ENCODE data around the gene FGB. TPM values are rescaled to one million over a fixed set of nuclear protein-coding genes. Genes with fewer than 3 reads are reported as not detected.

The FGB gene
- total RNA-seq, 4 donors from 2014 or later: not detected

DNA sequence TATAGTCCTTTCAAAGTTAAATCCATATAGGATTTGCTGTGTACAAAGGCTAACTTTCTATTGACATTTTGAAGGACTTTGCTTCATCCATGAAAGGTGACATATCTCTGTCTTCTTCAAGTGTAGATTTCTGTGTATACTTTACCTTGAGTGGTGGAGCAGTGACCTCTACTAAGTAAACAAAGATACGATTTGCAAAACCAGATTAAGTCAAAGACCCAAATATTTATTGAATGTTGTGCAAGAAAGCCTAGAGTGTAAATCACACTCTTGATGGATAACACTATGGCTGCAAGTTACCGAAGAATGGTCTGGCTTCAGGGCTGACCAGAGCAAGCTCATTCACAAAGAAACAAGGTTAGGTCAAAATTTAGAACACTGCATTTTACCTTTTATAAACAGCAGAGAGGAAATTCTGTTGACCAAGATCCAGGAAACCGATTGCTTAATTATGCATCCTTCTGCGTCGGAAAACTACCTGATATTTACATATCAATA is 55.1 kb downstream of the FGB start:
- H3K27me3 ChIP-seq: no peaks in the 10 kb centered on the region
- H3K4me3 ChIP-seq: no peak overlapping the region
- TF ChIP-seq CTCF (IDR thresholded peaks at IDR 0.05): no peak
- TF ChIP-seq POLR2A (IDR thresholded peaks at IDR 0.05): no peak
- H3K9me3 ChIP-seq: no peaks in the 10 kb centered on the region
- no peak overlapping the region for H3K27ac ChIP-seq
- H3K4me1 ChIP-seq: peaks cover 0 to 17% (median 0%) of the 10 kb centered on the region in 4 donors
- no peaks in the 10 kb centered on the region for H3K36me3 ChIP-seq
- no peak for DNase-seq

- Histone ChIP-seq H3K27ac (no peak overlapping the region), H3K4me1 (peaks cover 0 to 17% (median 0%) of the 10 kb centered on the region in 4 donors), H3K4me3 (no peak overlapping the region), H3K27me3 (no peaks in the 10 kb centered on the region), H3K9me3 (no peaks in the 10 kb centered on the region), H3K36me3 (no peaks in the 10 kb centered on the region)
- peak in 5 of 6 experiments; percentile 13 to 80 (median 71) for TF ChIP-seq CTCF (IDR thresholded peaks at IDR 0.05)
- no peak for TF ChIP-seq POLR2A (IDR thresholded peaks at IDR 0.05)
- peak; percentile 44 to 86 (median 62) for DNase-seq
Observed at GRCh38 chr4:154618708-154619315, 56.0 kb downstream of the FGB start.

- Histone ChIP-seq H3K4me3 (no peak overlapping the region), H3K36me3 (no peaks in the 10 kb centered on the region), H3K27ac (no peak overlapping the region), H3K27me3 (no peaks in the 10 kb centered on the region), H3K4me1 (peaks cover 0 to 17% (median 0%) of the 10 kb centered on the region in 4 donors), H3K9me3 (no peaks in the 10 kb centered on the region)
- TF ChIP-seq POLR2A (IDR thresholded peaks at IDR 0.05): no peak
- no peak for DNase-seq
Observed at GRCh38 chr4:154620111-154620510, 57.3 kb downstream of the FGB start.

Small RNAs within 50 kb of the gene (small RNA-seq; reads per million reads assigned to genes)
- 0 reads per million in 2 donors for gene RNU6-1285P

Other genes starting within 250 kb of the FGB start
- under 1 TPM in 3 of 4 donors, not detected in 1; 0.28 to 0.88 (median 0.67) TPM for gene DCHS2, start 71.2 kb upstream of the FGB start, total RNA-seq
- 10 to 100 TPM; 23.4 to 68.5 (median 42.4) TPM for gene PLRG1, start 12.6 kb upstream of the FGB start, total RNA-seq
- not detected for gene FGA, start 27.7 kb downstream of the FGB start, total RNA-seq
- gene FGG, start 49.6 kb downstream of the FGB start, total RNA-seq: not detected
- 1 to 10 TPM in 3 of 4 donors, not detected in 1; 2.8 to 7.4 (median 2.9) TPM for gene LRAT, start 181.0 kb downstream of the FGB start, total RNA-seq
- gene RBM46, start 218.3 kb downstream of the FGB start, total RNA-seq: not detected

Measured in Peyer's patch (tissue), 4 donors.